Activated CD4-positive, alpha-beta T cell treated with anti-CD3 and anti-CD28 coated beads, Interleukin-2, amount 10 ng/mL, durations not matched to agents 7 days and 5 days (primary cell): ENCODE measurements around the gene SGK1. TPM values are rescaled to one million over a fixed set of nuclear protein-coding genes. Genes with fewer than 3 reads are reported as not detected.

Experiments used
- CTCF ChIA-PET: fragments of 350-600 bp; sonication (Branson Sonifier 250); formaldehyde crosslinking; loops from one replicate; lab custom pipeline; 2021; ENCODE audit warnings: antibody characterized with exemption; lab: Charles Lee
- POLR2A ChIA-PET: fragments of 350-600 bp; sonication (Branson Sonifier 250); formaldehyde crosslinking; loops from one replicate; lab custom pipeline; 2021; ENCODE audit warnings: antibody characterized with exemption; lab: Charles Lee
- DNase-seq: peaks from one replicate; pipeline ENCODE4 v3.0.0-alpha.2; 2020
- H3K27ac Mint-ChIP-seq: one replicate; pipeline ENCODE4 v1.8.0; 2021; ENCODE audit warnings: mild to moderate bottlenecking, moderate library complexity, mixed read lengths
- H3K27me3 Mint-ChIP-seq: one replicate; pipeline ENCODE4 v1.8.0; 2021; ENCODE audit warnings: mixed read lengths
- H3K36me3 Mint-ChIP-seq: one replicate; pipeline ENCODE4 v1.8.0; 2021; ENCODE audit warnings: low read depth, mixed read lengths
- H3K4me1 Mint-ChIP-seq: one replicate; pipeline ENCODE4 v1.8.0; 2021; ENCODE audit warnings: mixed read lengths
- H3K4me3 Mint-ChIP-seq: one replicate; pipeline ENCODE4 v1.8.0; 2021; ENCODE audit warnings: mild to moderate bottlenecking, moderate library complexity, mixed read lengths
- H3K9me3 Mint-ChIP-seq: one replicate; pipeline ENCODE4 v1.8.0; 2021; ENCODE audit warnings: mixed read lengths
- total RNA-seq, 2 experiments: library from RNA; stranded (reverse); gene quantifications; one replicate each; pipeline ENCODE4 v1.2.3, GENCODE V29; 2021

The SGK1 gene
- total RNA-seq, 2 experiments from 2014 or later = 12.1 to 12.8 TPM

GRCh38 chr6:134132494-134133141 is 185.3 kb downstream of the SGK1 start:
- Mint-ChIP-seq H3K27ac (no peak overlapping the region), H3K36me3 (no peaks in the 10 kb centered on the region), H3K27me3 (peaks cover 3% of the 10 kb centered on the region), H3K9me3 (peaks cover 14% of the 10 kb centered on the region), H3K4me1 (no peaks in the 10 kb centered on the region), H3K4me3 (no peak overlapping the region)
- CTCF ChIA-PET = no interaction called here
- DNase-seq = no peak
- POLR2A ChIA-PET = no interaction called here

GRCh38 chr6:134131530-134132139 is 186.3 kb downstream of the SGK1 start:
- peaks cover 14% of the 10 kb centered on the region for H3K9me3 Mint-ChIP-seq
- no peaks in the 10 kb centered on the region for H3K36me3 Mint-ChIP-seq
- no peak for DNase-seq
- no peak overlapping the region for H3K27ac Mint-ChIP-seq
- H3K4me1 Mint-ChIP-seq = no peaks in the 10 kb centered on the region
- peaks cover 3% of the 10 kb centered on the region for H3K27me3 Mint-ChIP-seq
- H3K4me3 Mint-ChIP-seq = no peak overlapping the region
- POLR2A ChIA-PET = no interaction called here
- CTCF ChIA-PET = no interaction called here

GRCh38 chr6:134128146-134128545 is 189.8 kb downstream of the SGK1 start:
- no peak for DNase-seq
- Mint-ChIP-seq H3K4me3 (no peak overlapping the region), H3K36me3 (no peaks in the 10 kb centered on the region), H3K27ac (no peak overlapping the region), H3K9me3 (peaks cover 14% of the 10 kb centered on the region), H3K4me1 (no peaks in the 10 kb centered on the region), H3K27me3 (peaks cover 2% of the 10 kb centered on the region)
- ChIA-PET CTCF (interaction anchor here (0.6 to 1.4 kb wide), 2 partner anchors 695 to 702 kb away, joined by 3 to 5 read pairs; no protein-coding TSS in a partner anchor), POLR2A (no interaction called here)

GRCh38 chr6:134123666-134124208 is 194.2 kb downstream of the SGK1 start:
- POLR2A ChIA-PET = no interaction called here
- DNase-seq = peak; percentile 39
- CTCF ChIA-PET = interaction anchor here (1.0 to 2.3 kb wide), 6 partner anchors 12 to 816 kb away, joined by 3 to 6 read pairs (median 4); no protein-coding TSS in a partner anchor
- Mint-ChIP-seq H3K36me3 (no peaks in the 10 kb centered on the region), H3K9me3 (no peaks in the 10 kb centered on the region), H3K27ac (no peak overlapping the region), H3K4me1 (no peaks in the 10 kb centered on the region), H3K4me3 (no peak overlapping the region), H3K27me3 (peaks cover 2% of the 10 kb centered on the region)

- ChIA-PET CTCF (interaction anchor here (0.7 to 2.3 kb wide), 5 partner anchors 11 to 817 kb away, joined by 3 to 6 read pairs (median 3); no protein-coding TSS in a partner anchor), POLR2A (no interaction called here)
- H3K9me3 Mint-ChIP-seq = no peaks in the 10 kb centered on the region
- H3K27me3 Mint-ChIP-seq = peaks cover 2% of the 10 kb centered on the region
- DNase-seq = no peak
- H3K4me1 Mint-ChIP-seq = peaks cover 1% of the 10 kb centered on the region
- no peak overlapping the region for H3K4me3 Mint-ChIP-seq
- no peaks in the 10 kb centered on the region for H3K36me3 Mint-ChIP-seq
- H3K27ac Mint-ChIP-seq = no peak overlapping the region
Measured at GRCh38 chr6:134122775-134123174, 195.1 kb downstream of the SGK1 start.

- Mint-ChIP-seq H3K4me3 (no peak overlapping the region), H3K9me3 (no peaks in the 10 kb centered on the region), H3K27ac (no peak overlapping the region), H3K4me1 (peaks cover 7% of the 10 kb centered on the region), H3K27me3 (peaks cover 5% of the 10 kb centered on the region), H3K36me3 (no peaks in the 10 kb centered on the region)
- ChIA-PET CTCF (no interaction called here), POLR2A (no interaction called here)
- DNase-seq = no peak
Measured at GRCh38 chr6:134119486-134119885, 198.4 kb downstream of the SGK1 start.
